CD8-positive, alpha-beta memory T cell (primary cell): ENCODE measurements around the gene EP300. TPM values are rescaled to one million over a fixed set of nuclear protein-coding genes. Genes with fewer than 3 reads are reported as not detected.

Source experiments
- CTCF ChIA-PET: fragments of 350-600 bp; sonication (Branson Sonifier 250); formaldehyde crosslinking; loops from one replicate; lab custom pipeline; 2021; ENCODE audit warnings: antibody characterized with exemption; lab: Charles Lee
- POLR2A ChIA-PET: fragments of 350-600 bp; sonication (Branson Sonifier 250); formaldehyde crosslinking; loops from one replicate; lab custom pipeline; 2021; ENCODE audit warnings: antibody characterized with exemption; lab: Charles Lee
- DNase-seq, 5 donors: peaks; one replicate each; pipeline versions ENCODE4 v3.0.0 to v3.0.0-alpha.2; 2020 to 2022; ENCODE audit warnings: mixed read lengths in 1 of 5
- H3K27ac ChIP-seq: one replicate; pipeline ENCODE4 v1.7.0; 2013; ENCODE audit warnings: low read depth, mild to moderate bottlenecking, low read length, moderate library complexity
- H3K27me3 ChIP-seq: 2 replicates; pipeline ENCODE4 v1.7.0; 2013; ENCODE audit warnings: low read length, mild to moderate bottlenecking; ENCODE audit not compliant: insufficient read depth, poor library complexity, severe bottlenecking
- H3K36me3 ChIP-seq: 2 replicates; pipeline ENCODE4 v1.7.0; 2013; ENCODE audit warnings: mild to moderate bottlenecking, low read length, moderate library complexity; ENCODE audit not compliant: insufficient read depth
- H3K4me1 ChIP-seq: 2 replicates; pipeline ENCODE4 v1.7.0; 2013; ENCODE audit warnings: mild to moderate bottlenecking, low read length, moderate library complexity; ENCODE audit not compliant: insufficient read depth
- H3K4me3 ChIP-seq: 2 replicates; pipeline ENCODE4 v1.7.0; 2013; ENCODE audit warnings: mild to moderate bottlenecking, low read length
- H3K9me3 ChIP-seq: 2 replicates; pipeline ENCODE4 v1.7.0; 2013; ENCODE audit warnings: mild to moderate bottlenecking, low read length
- H3K27ac Mint-ChIP-seq, 8 donors: one replicate each; pipeline ENCODE4 v1.8.0; 2020 to 2021; ENCODE audit warnings: mixed read lengths in 8 of 8, mild to moderate bottlenecking in 6 of 8, inconsistent platforms in 3 of 8, moderate library complexity in 3 of 8
- H3K27me3 Mint-ChIP-seq, 2 donors: one replicate each; pipeline ENCODE4 v1.8.0; 2020 to 2021; ENCODE audit warnings: mixed read lengths in 2 of 2, mild to moderate bottlenecking in 1 of 2, moderate library complexity in 1 of 2
- H3K36me3 Mint-ChIP-seq, 3 donors: one replicate each; pipeline ENCODE4 v1.8.0; 2020 to 2021; ENCODE audit warnings: mixed read lengths in 3 of 3, inconsistent platforms in 1 of 3, mild to moderate bottlenecking in 1 of 3
- H3K4me1 Mint-ChIP-seq, 3 donors: one replicate each; pipeline ENCODE4 v1.8.0; 2020 to 2021; ENCODE audit warnings: mixed read lengths in 3 of 3, inconsistent platforms in 1 of 3, mild to moderate bottlenecking in 1 of 3
- H3K4me3 Mint-ChIP-seq, 7 donors: one replicate each; pipeline ENCODE4 v1.8.0; 2020 to 2021; ENCODE audit warnings: mixed read lengths in 7 of 7, mild to moderate bottlenecking in 6 of 7, moderate library complexity in 4 of 7, inconsistent platforms in 2 of 7
- H3K9me3 Mint-ChIP-seq, 5 donors: one replicate each; pipeline ENCODE4 v1.8.0; 2020 to 2022; ENCODE audit warnings: mixed read lengths in 5 of 5, mild to moderate bottlenecking in 3 of 5, moderate library complexity in 2 of 5, inconsistent platforms in 1 of 5
- polyA plus RNA-seq: library from polyadenylated mRNA; unstranded; fragments of 300-500 nt; fragmentation: Illumina TruSeq; gene quantifications from one replicate; pipeline ENCODE4 v1.2.3, GENCODE V29; 2021
- total RNA-seq, 2 experiments: library from RNA; stranded (reverse); gene quantifications; one replicate each; pipeline ENCODE4 v1.2.3, GENCODE V29; 2021

Gene EP300
- total and polyA plus RNA-seq, 3 experiments from 2014 or later: 24.4 to 56.7 (median 52.0) TPM

- Mint-ChIP-seq H3K36me3 (peaks cover 0 to 9% (median 0%) of the 10 kb centered on the region in 3 donors), H3K4me1 (peaks cover 0 to 4% (median 0%) of the 10 kb centered on the region in 3 donors), H3K27ac (no peak overlapping the region), H3K9me3 (no peaks in the 10 kb centered on the region), H3K27me3 (no peaks in the 10 kb centered on the region), H3K4me3 (no peak overlapping the region)
- POLR2A ChIA-PET: interaction anchor here (0.6 kb wide), 1 partner anchor 66 kb away, joined by 4 read pairs; no protein-coding TSS in a partner anchor
- DNase-seq: no peak
- no peaks in the 10 kb centered on the region for H3K4me1 ChIP-seq
- CTCF ChIA-PET: interaction anchor here (1.3 to 1.7 kb wide), 2 partner anchors 53 to 225 kb away, joined by 4 to 7 read pairs; no protein-coding TSS in a partner anchor
- H3K27me3 ChIP-seq: no peaks in the 10 kb centered on the region
- H3K36me3 ChIP-seq: no peaks in the 10 kb centered on the region
- H3K27ac ChIP-seq: no peak overlapping the region
- no peaks in the 10 kb centered on the region for H3K9me3 ChIP-seq
- H3K4me3 ChIP-seq: no peak overlapping the region
Measured at GRCh38 chr22:41184679-41185078, 92.3 kb downstream of the EP300 start.

GRCh38 chr22:41191467-41191866 lies 99.1 kb downstream of the EP300 start:
- DNase-seq: no peak
- H3K27ac Mint-ChIP-seq: no peak overlapping the region
- no peak overlapping the region for H3K4me3 Mint-ChIP-seq
- Histone ChIP-seq H3K36me3 (no peaks in the 10 kb centered on the region), H3K9me3 (no peaks in the 10 kb centered on the region), H3K4me3 (no peak overlapping the region), H3K27me3 (no peaks in the 10 kb centered on the region), H3K27ac (no peak overlapping the region), H3K4me1 (no peaks in the 10 kb centered on the region)
- no peaks in the 10 kb centered on the region for H3K9me3 Mint-ChIP-seq
- ChIA-PET POLR2A (no interaction called here), CTCF (interaction anchor here (1.3 to 2.0 kb wide), 2 partner anchors 16 to 46 kb away, joined by 3 to 4 read pairs; no protein-coding TSS in a partner anchor)
- H3K36me3 Mint-ChIP-seq: no peaks in the 10 kb centered on the region
- H3K4me1 Mint-ChIP-seq: peaks cover 0 to under 1% (median under 1%) of the 10 kb centered on the region in 3 donors
- no peaks in the 10 kb centered on the region for H3K27me3 Mint-ChIP-seq

- ChIA-PET POLR2A (no interaction called here), CTCF (no interaction called here)
- Histone ChIP-seq H3K27me3 (no peaks in the 10 kb centered on the region), H3K36me3 (no peaks in the 10 kb centered on the region), H3K27ac (no peak overlapping the region), H3K4me3 (no peak overlapping the region), H3K4me1 (peaks cover 10% of the 10 kb centered on the region), H3K9me3 (no peaks in the 10 kb centered on the region)
- no peaks in the 10 kb centered on the region for H3K9me3 Mint-ChIP-seq
- H3K36me3 Mint-ChIP-seq: peaks cover 0 to 2% (median 0%) of the 10 kb centered on the region in 3 donors
- DNase-seq: no peak
- no peaks in the 10 kb centered on the region for H3K27me3 Mint-ChIP-seq
- no peak overlapping the region for H3K27ac Mint-ChIP-seq
- peaks cover 11 to 19% (median 14%) of the 10 kb centered on the region in 3 donors for H3K4me1 Mint-ChIP-seq
- peak overlapping the region in 1 of 7 donors; percentile 50 for H3K4me3 Mint-ChIP-seq
Measured at GRCh38 chr22:41193829-41194228, 101.4 kb downstream of the EP300 start.

GRCh38 chr22:41197038-41197972 lies 104.9 kb downstream of the EP300 start:
- Mint-ChIP-seq H3K27ac (peak overlapping the region in 5 of 8 donors; percentile 6 to 87 (median 31)), H3K4me3 (peak overlapping the region; percentile 87 to 93 (median 92))
- CTCF ChIA-PET: interaction anchor here (1.5 kb wide), 1 partner anchor 40 kb away, joined by 7 read pairs; no protein-coding TSS in a partner anchor

GRCh38 chr22:41198027-41198580 lies 105.7 kb downstream of the EP300 start:
- no peaks in the 10 kb centered on the region for H3K27me3 ChIP-seq
- Mint-ChIP-seq H3K9me3 (no peaks in the 10 kb centered on the region), H3K36me3 (peaks cover 0 to 2% (median 0%) of the 10 kb centered on the region in 3 donors), H3K4me3 (peak overlapping the region; percentile 87 to 93 (median 92)), H3K27ac (peak overlapping the region in 5 of 8 donors; percentile 6 to 87 (median 31)), H3K4me1 (peaks cover 11 to 19% (median 14%) of the 10 kb centered on the region in 3 donors), H3K27me3 (no peaks in the 10 kb centered on the region)
- no peaks in the 10 kb centered on the region for H3K36me3 ChIP-seq
- H3K4me3 ChIP-seq: peak overlapping the region; percentile 93
- DNase-seq: peak; percentile 15 to 73 (median 37)
- H3K27ac ChIP-seq: no peak overlapping the region
- peaks cover 10% of the 10 kb centered on the region for H3K4me1 ChIP-seq
- ChIA-PET CTCF (interaction anchor here (1.5 kb wide), 1 partner anchor 39 kb away, joined by 7 read pairs; no protein-coding TSS in a partner anchor), POLR2A (interaction anchor here (0.7 kb wide), 2 partner anchors 183 to 320 kb away, joined by 6 read pairs; partner anchors contain the start of gene TEF)
- no peaks in the 10 kb centered on the region for H3K9me3 ChIP-seq

More at GRCh38 chr22:41197038-41197972, 104.9 kb downstream of the EP300 start:
- POLR2A ChIA-PET: no interaction called here
- H3K4me3 ChIP-seq: peak overlapping the region; percentile 93
- H3K27me3 ChIP-seq: no peaks in the 10 kb centered on the region
- H3K27ac ChIP-seq: no peak overlapping the region
- peak; percentile 74 to 87 (median 82) for DNase-seq
- no peaks in the 10 kb centered on the region for H3K9me3 ChIP-seq
- H3K4me1 ChIP-seq: peaks cover 10% of the 10 kb centered on the region
- H3K27me3 Mint-ChIP-seq: no peaks in the 10 kb centered on the region
- H3K36me3 Mint-ChIP-seq: peaks cover 0 to 2% (median 0%) of the 10 kb centered on the region in 3 donors
- peaks cover 11 to 19% (median 14%) of the 10 kb centered on the region in 3 donors for H3K4me1 Mint-ChIP-seq
- H3K36me3 ChIP-seq: no peaks in the 10 kb centered on the region
- no peaks in the 10 kb centered on the region for H3K9me3 Mint-ChIP-seq

GRCh38 chr22:41201141-41201540 lies 108.7 kb downstream of the EP300 start:
- CTCF ChIA-PET: no interaction called here

GRCh38 chr22:41203118-41203517 lies 110.7 kb downstream of the EP300 start:
- Histone ChIP-seq H3K36me3 (no peaks in the 10 kb centered on the region), H3K27me3 (no peaks in the 10 kb centered on the region), H3K4me3 (no peak overlapping the region), H3K27ac (no peak overlapping the region), H3K4me1 (peaks cover 16% of the 10 kb centered on the region), H3K9me3 (no peaks in the 10 kb centered on the region)
- H3K4me1 Mint-ChIP-seq: peaks cover 29 to 44% (median 37%) of the 10 kb centered on the region in 3 donors
- peak overlapping the region in 1 of 7 donors; percentile 72 for H3K4me3 Mint-ChIP-seq
- POLR2A ChIA-PET: no interaction called here
- H3K27me3 Mint-ChIP-seq: peaks cover 5 to 9% of the 10 kb centered on the region in 2 donors
- H3K9me3 Mint-ChIP-seq: no peaks in the 10 kb centered on the region
- DNase-seq: no peak
- peaks cover 0 to 10% (median 4%) of the 10 kb centered on the region in 3 donors for H3K36me3 Mint-ChIP-seq
- CTCF ChIA-PET: no interaction called here
- H3K27ac Mint-ChIP-seq: no peak overlapping the region

More at GRCh38 chr22:41201141-41201540, 108.7 kb downstream of the EP300 start:
- Mint-ChIP-seq H3K36me3 (peaks cover 0 to 9% (median 4%) of the 10 kb centered on the region in 3 donors), H3K4me1 (peaks cover 30 to 36% (median 35%) of the 10 kb centered on the region in 3 donors), H3K4me3 (no peak overlapping the region), H3K27me3 (peaks cover 5 to 9% of the 10 kb centered on the region in 2 donors), H3K27ac (no peak overlapping the region), H3K9me3 (no peaks in the 10 kb centered on the region)
- Histone ChIP-seq H3K27ac (no peak overlapping the region), H3K4me3 (no peak overlapping the region), H3K27me3 (no peaks in the 10 kb centered on the region), H3K36me3 (no peaks in the 10 kb centered on the region), H3K4me1 (peaks cover 19% of the 10 kb centered on the region), H3K9me3 (no peaks in the 10 kb centered on the region)
- DNase-seq: no peak
- POLR2A ChIA-PET: interaction anchor here (0.7 kb wide), 1 partner anchor 1849 kb away, joined by 4 read pairs; no protein-coding TSS in a partner anchor
